Myocyte (in vitro differentiated cells): ENCODE data around the gene TRIP10. TPM values are rescaled to one million over a fixed set of nuclear protein-coding genes. Genes with fewer than 3 reads are reported as not detected.
"Not testable (repeated sequence)": the region's sequence is repeated elsewhere in the genome, so short reads cannot be mapped to it uniquely, and the experiment has no call there.

Experiments used
- DNase-seq: peaks from one replicate; pipeline ENCODE4 v3.0.0-alpha.2; 2012; ENCODE audit warnings: low read depth
- microRNA-seq: library from miRNA; unstranded; fragments of <30 nt; microRNA quantifications from one replicate; pipeline ENCODE4, GENCODE V29; 2016
- total RNA-seq: library from RNA; depleted of rRNA; stranded (reverse); fragments of >200 nt; gene quantifications from 2 replicates; pipeline ENCODE4 v1.2.3, GENCODE V29; 2014

Gene TRIP10
- total RNA-seq, 1 donor from 2014 or later: 43.1 TPM

DNA sequence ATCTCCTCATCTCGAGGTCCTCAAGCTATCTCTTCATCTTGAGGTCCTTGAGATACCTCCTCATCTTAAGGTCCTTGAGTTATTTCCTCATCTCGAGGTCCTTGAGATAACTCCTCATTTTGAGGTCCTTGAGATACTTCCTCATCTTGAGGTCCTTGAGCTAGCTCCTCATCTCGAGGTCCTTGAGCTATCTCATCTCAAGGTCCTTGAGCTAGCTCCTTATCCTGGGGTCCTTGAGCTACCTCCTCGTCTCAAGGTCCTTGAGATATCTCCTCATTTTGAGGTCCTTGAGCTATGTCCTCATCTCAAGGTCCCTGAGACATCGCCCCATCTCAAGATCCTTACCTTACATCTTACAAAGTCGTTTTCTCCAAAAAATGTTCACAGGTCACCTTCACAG, 51.8 kb downstream of the TRIP10 start:
- DNase-seq: no peak

DNA sequence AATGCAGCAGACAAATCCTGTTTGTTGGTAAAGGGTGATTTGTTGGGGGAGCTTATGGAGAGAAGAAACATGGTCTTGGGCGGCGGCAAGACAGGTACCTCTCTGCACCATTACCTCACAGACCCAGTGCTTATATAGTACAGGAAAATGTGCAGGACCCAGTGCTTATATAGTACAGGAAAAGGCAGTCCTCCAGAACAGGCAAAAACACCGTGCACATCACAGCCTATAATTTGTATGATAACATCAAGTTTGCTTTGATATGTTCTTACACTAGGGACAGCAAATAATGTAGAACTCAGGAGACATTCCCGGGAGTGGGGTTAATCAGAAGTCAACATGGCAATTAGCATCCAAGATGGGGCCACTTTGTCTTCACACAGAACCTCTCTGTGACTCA, 53.9 kb downstream of the TRIP10 start:
- no peak for DNase-seq

DNA sequence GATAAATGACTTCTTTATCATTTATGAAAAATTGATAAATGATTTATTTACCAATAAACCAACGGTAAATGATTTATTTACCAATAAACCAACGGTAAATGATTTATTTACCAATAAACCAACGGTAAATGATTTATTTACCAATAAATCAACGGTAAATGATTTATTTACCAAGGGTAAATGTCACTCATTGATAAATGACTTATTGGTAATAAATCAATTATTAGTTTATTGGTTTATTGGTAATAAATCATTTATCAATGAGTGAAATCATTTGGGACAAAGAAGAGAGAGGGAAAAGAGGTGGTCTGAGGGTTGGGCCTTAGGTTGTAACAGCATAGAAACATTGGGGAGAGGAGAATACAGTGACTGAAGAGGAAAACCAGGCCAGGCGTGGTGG, 54.5 kb downstream of the TRIP10 start:
- DNase-seq: no peak

DNA sequence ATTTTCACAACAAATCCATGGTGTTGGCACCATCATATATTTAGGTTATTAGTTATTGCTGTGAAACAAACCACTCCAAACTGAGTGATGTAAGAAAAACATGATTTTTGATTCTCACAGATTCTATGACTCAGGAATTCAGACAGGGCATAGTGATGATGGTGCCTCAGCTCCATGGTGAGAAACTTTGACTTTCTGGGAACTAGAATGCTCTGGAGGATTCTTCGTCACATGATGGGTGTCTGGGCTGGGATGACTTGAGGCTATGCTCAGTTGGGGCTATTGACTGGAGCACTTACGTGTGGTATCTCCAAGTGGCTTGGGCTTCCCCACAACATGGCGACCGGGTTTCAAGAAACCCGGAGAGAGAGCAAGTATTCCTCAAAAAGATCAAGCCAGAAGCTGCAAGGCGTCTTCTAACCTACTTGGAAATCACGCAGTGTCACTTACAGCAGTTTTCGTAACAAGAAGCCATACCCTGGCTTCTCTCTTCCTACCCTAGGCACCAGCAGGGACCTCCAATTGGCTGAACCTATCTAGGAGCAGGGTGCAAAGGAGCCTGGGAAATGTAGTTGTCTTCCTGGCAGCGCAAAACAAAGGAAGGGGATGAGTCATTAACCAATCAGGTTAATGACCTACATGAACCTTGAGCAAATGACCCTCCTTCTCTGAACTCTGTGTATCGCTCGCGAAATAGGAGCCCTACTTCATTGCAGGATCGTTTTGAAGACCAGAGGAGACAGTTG, 55.4 kb downstream of the TRIP10 start:
- DNase-seq: no peak

DNA sequence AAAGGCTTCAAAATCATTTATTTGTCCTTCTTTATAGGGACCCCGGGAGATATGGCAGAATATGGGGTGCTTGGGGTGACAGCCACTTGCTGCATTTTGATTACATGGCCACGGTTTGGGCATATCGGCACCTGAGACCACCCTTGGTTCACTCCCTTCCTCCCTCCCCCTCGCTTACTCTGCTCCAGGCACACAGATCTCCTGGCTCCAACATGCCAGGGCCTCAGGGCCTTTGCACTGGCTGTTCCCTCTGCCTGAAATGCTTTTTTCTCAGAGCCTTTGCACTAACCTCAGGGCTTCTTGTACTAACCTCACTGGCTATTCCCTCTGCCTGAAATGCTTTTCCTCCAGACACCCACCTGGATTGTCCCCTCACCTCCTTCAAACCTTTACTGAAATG, 56.8 kb downstream of the TRIP10 start:
- no peak for DNase-seq

DNA sequence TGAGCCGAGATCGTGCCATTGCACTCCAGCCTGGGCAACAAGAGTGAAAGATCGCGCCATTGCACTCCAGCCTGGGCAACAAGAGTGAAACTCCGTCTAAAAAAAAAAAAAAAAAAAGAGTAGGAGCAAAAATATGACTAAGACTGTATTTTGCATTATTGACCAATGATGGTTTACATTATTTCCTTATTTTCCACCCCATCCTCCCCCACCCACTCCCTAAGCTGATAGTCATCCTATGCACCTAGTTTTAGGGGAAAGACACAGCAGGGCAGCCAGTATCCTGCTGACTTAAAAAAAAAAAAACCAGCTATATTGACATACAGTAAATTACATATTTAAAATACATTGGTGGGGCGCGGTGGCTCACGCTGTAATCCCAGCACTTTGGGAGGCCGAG, 58.2 kb downstream of the TRIP10 start:
- no peak for DNase-seq

DNA sequence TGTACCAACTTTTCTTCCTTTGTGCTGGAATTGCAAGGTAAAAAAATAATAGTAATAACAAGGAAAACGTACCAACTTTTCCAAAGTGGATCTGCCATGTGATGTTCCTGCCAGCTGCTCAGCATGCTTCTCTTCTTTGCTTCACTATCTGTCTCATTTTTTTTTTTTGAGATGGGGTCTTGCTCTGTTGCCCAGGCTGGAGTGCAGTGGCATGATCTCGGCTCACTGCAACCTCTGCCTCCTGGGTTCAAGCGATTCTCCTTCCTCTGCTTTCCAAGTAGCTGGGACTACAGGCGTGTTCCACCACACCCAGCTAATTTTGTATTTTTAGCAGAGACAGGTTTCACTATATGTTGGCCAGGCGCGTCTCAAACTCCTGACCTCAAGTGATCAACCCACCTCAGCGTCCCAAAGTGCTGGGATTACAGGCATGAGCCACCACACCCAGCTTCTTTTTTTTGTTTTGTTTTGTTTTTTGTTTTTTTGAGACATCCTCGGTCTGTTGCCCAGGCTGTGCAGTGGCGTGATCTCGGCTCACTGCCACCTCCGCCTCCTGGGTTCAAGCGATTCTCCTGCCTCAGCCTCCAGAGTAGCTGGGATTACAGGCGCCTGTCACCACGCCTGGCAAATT, 60.8 kb downstream of the TRIP10 start:
- DNase-seq: not testable (repeated sequence)

DNA sequence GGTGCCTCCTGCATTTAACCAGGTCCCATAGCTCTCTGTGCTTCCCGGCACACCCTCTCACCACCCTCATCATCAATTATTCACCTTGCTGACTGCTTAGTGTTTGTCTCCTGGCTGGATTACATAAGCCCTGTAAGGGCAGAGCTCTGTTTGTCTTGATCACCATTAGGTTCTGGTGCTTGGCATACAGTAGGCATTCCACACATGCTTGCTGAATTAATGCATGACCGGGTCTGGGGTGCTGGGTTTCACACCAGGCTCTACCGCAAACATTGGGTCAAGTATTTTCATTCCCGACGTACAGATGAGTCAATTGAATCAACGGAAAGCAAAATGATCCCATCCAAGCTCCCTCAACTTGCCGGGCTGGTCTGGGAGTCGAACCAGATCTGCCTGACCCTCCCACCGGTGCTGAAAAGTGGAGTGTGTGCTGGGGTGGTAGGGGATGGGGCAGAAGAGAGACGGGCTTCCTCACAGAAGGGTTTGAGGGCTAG, 61.6 kb downstream of the TRIP10 start:
- DNase-seq: no peak

Small RNA genes within 50 kb of the gene (microRNA-seq; reads per million reads assigned to microRNA genes)
- gene MIR6791: not detected

Other genes starting within 250 kb of the TRIP10 start
- not detected in 2 replicates for gene TUBB4A, start 237.4 kb upstream of the TRIP10 start, total RNA-seq
- gene TNFSF9, start 208.7 kb upstream of the TRIP10 start, total RNA-seq: 1.7 and 7.2 TPM in 2 replicates
- gene CD70, start 148.5 kb upstream of the TRIP10 start, total RNA-seq: 0.64 and 0.78 TPM in 2 replicates
- not detected in 2 replicates for gene TNFSF14, start 69.5 kb upstream of the TRIP10 start, total RNA-seq
- gene C3, start 19.0 kb upstream of the TRIP10 start, total RNA-seq: 2.1 and 7.2 TPM in 2 replicates
- 32.0 and 36.8 TPM in 2 replicates for gene GPR108, start 2.1 kb upstream of the TRIP10 start, total RNA-seq
- not detected in 2 replicates for gene SH2D3A, start 27.8 kb downstream of the TRIP10 start, total RNA-seq
- gene VAV1, start 33.0 kb downstream of the TRIP10 start, total RNA-seq: not detected in 2 replicates
- gene ADGRE1, start 147.9 kb downstream of the TRIP10 start, total RNA-seq: not detected in 2 replicates